ENCODE results near the gene UBE2D1.

UBE2D1 gene

GRCh38 chr10:58350619-58351323 is 16.0 kb downstream of the UBE2D1 start:
- H3K4me3 ChIP-seq (ENCODE audit: low read depth, low read length): no peak overlapping the region
- DNase-seq (ENCODE audit: low read depth): peak; percentile 61
- TF ChIP-seq POLR2A (IDR thresholded peaks at IDR 0.05; ENCODE audit: extremely low read depth, insufficient read length): no peak
- no peak for TF ChIP-seq CTCF (IDR thresholded peaks at IDR 0.05; ENCODE audit: low read depth, low read length)
- TF ChIP-seq MYC (IDR thresholded peaks at IDR 0.05; ENCODE audit: low read depth, low read length): no peak
- TF ChIP-seq MAX (IDR thresholded peaks at IDR 0.05; ENCODE audit: low read depth, low read length): no peak

- H3K4me3 ChIP-seq (ENCODE audit: low read depth, low read length): no peak overlapping the region
- DNase-seq (ENCODE audit: low read depth): no peak
- TF ChIP-seq CTCF (IDR thresholded peaks at IDR 0.05; ENCODE audit: low read depth, low read length): no peak
- no peak for TF ChIP-seq POLR2A (IDR thresholded peaks at IDR 0.05; ENCODE audit: extremely low read depth, insufficient read length)
- TF ChIP-seq MYC (IDR thresholded peaks at IDR 0.05; ENCODE audit: low read depth, low read length): no peak
- no peak for TF ChIP-seq MAX (IDR thresholded peaks at IDR 0.05; ENCODE audit: low read depth, low read length)
Observed at GRCh38 chr10:58351616-58352578, 17.1 kb downstream of the UBE2D1 start.

- no peak for DNase-seq (ENCODE audit: low read depth)
- TF ChIP-seq MYC (IDR thresholded peaks at IDR 0.05; ENCODE audit: low read depth, low read length) (no peak), POLR2A (IDR thresholded peaks at IDR 0.05; ENCODE audit: extremely low read depth, insufficient read length) (no peak), MAX (IDR thresholded peaks at IDR 0.05; ENCODE audit: low read depth, low read length) (no peak), CTCF (IDR thresholded peaks at IDR 0.05; ENCODE audit: low read depth, low read length) (no peak)
- no peak overlapping the region for H3K4me3 ChIP-seq (ENCODE audit: low read depth, low read length)
Observed at GRCh38 chr10:58352956-58353610, 18.3 kb downstream of the UBE2D1 start.

GRCh38 chr10:58356756-58357155 is 21.9 kb downstream of the UBE2D1 start:
- H3K4me3 ChIP-seq (ENCODE audit: low read depth, low read length): no peak overlapping the region
- no peak for TF ChIP-seq MAX (IDR thresholded peaks at IDR 0.05; ENCODE audit: low read depth, low read length)
- TF ChIP-seq CTCF (IDR thresholded peaks at IDR 0.05; ENCODE audit: low read depth, low read length): no peak
- no peak for TF ChIP-seq MYC (IDR thresholded peaks at IDR 0.05; ENCODE audit: low read depth, low read length)
- TF ChIP-seq POLR2A (IDR thresholded peaks at IDR 0.05; ENCODE audit: extremely low read depth, insufficient read length): no peak
- no peak for DNase-seq (ENCODE audit: low read depth)

- no peak for DNase-seq (ENCODE audit: low read depth)
- TF ChIP-seq MAX (IDR thresholded peaks at IDR 0.05; ENCODE audit: low read depth, low read length): no peak
- no peak for TF ChIP-seq CTCF (IDR thresholded peaks at IDR 0.05; ENCODE audit: low read depth, low read length)
- no peak for TF ChIP-seq MYC (IDR thresholded peaks at IDR 0.05; ENCODE audit: low read depth, low read length)
- TF ChIP-seq POLR2A (IDR thresholded peaks at IDR 0.05; ENCODE audit: extremely low read depth, insufficient read length): no peak
- H3K4me3 ChIP-seq (ENCODE audit: low read depth, low read length): no peak overlapping the region
Observed at GRCh38 chr10:58358314-58358933, 23.6 kb downstream of the UBE2D1 start.
